K562 (cell line): Measurements from ENCODE around the gene C1orf94. TPM values are rescaled to one million over a fixed set of nuclear protein-coding genes. Genes with fewer than 3 reads are reported as not detected.

Experiments
- ATAC-seq: fragments of 200-7000 bp; cut with Tn5 transposase; 3 replicates; pipeline ENCODE4 v1.9.1; 2020; ENCODE audit warnings: moderate library complexity
- BruUV-seq: library from RNA; stranded (reverse); fragments of 400-500 nt; replicated peaks from 2 replicates; lab custom pipeline; 2021; lab: Mats Ljungman, UMichigan
- CTCF ChIA-PET: fragments of 300-600 bp; formaldehyde crosslinking; extraction: SDS; loops from one replicate; lab custom pipeline; 2021; ENCODE audit warnings: low intra/inter-chr PET ratio; lab: Yijun Ruan, JAX
- POLR2A ChIA-PET: fragments of 300-600, 350-650 bp; sonication (Branson Sonifier 250); formaldehyde crosslinking; extraction: SDS; loops from one replicate; lab custom pipeline; 2021; ENCODE audit warnings: antibody characterized with exemption, inconsistent platforms; lab: Yijun Ruan, JAX
- DNase-seq, 4 experiments: peaks; one replicate each; pipeline versions ENCODE4 v3.0.0 to v3.0.0-alpha.2; 2011 to 2018; ENCODE audit warnings: low spot score in 3 of 4, mixed read lengths in 3 of 4; ENCODE audit errors: extremely low read depth in 1 of 4
- FAIRE-seq: peaks from 2 replicates; lab custom pipeline; 2011; peaks lifted over from hg19 to GRCh38; lab: Jason Lieb, UNC
- H2AFZ ChIP-seq: 2 replicates; pipeline ENCODE4 v1.6.0; 2011; ENCODE audit warnings: low read depth, low read length, control low read depth, inconsistent platforms
- H3K27ac ChIP-seq: fragments of 200-600 bp; 3 replicates; pipeline ENCODE4 v1.8.0; 2011; ENCODE audit warnings: low read depth, mild to moderate bottlenecking, control low read depth, inconsistent platforms, low read length, moderate library complexity, mixed read lengths; ENCODE audit errors: extremely low read depth
- H3K27me3 ChIP-seq, 2 experiments: fragments of 300-600 bp in 1 of 2; 2 replicates in 1 of 2; 3 replicates in 1 of 2; pipeline versions ENCODE4 v1.6.0 to v1.8.0; 2011; ENCODE audit warnings: inconsistent platforms in 2 of 2, low read length in 2 of 2, mild to moderate bottlenecking in 1 of 2, mixed read lengths in 1 of 2, moderate library complexity in 1 of 2; ENCODE audit not compliant: control insufficient read depth in 2 of 2, insufficient read depth in 2 of 2
- H3K36me3 ChIP-seq: fragments of 300-600 bp; 3 replicates; pipeline ENCODE4 v1.8.0; 2011; ENCODE audit warnings: mild to moderate bottlenecking, low read length, inconsistent platforms; ENCODE audit not compliant: control insufficient read depth, insufficient read depth
- H3K4me1 ChIP-seq, 2 experiments: fragments of 200-600 bp in 1 of 2; replicated peaks in 1 of 2; 2 replicates in 1 of 2; 3 replicates in 1 of 2; pipeline versions ENCODE4 v1.5.1 to v1.8.0; 2011; ENCODE audit warnings: inconsistent platforms in 2 of 2, low read length in 2 of 2, mild to moderate bottlenecking in 1 of 2, mixed read lengths in 1 of 2, moderate library complexity in 1 of 2; ENCODE audit not compliant: control insufficient read depth in 2 of 2, insufficient read depth in 2 of 2
- H3K4me2 ChIP-seq: 2 replicates; pipeline ENCODE4 v1.6.1; 2011; ENCODE audit warnings: low read length, control low read depth, inconsistent platforms, mixed read lengths; ENCODE audit not compliant: insufficient read depth
- H3K4me3 ChIP-seq: fragments of 200-600 bp; sonication (generic), shearing (Covaris generic); 2 replicates; pipeline ENCODE4 v1.5.1; 2016; ENCODE audit warnings: control low read depth, inconsistent platforms
- H3K79me2 ChIP-seq: fragments of 200-600 bp; 3 replicates; pipeline ENCODE4 v1.8.0; 2011; ENCODE audit warnings: low read length, inconsistent platforms; ENCODE audit not compliant: control insufficient read depth, insufficient read depth
- H3K9ac ChIP-seq, 2 experiments: 2 replicates each; pipeline versions ENCODE4 v1.6.0 to v1.6.1; 2011; ENCODE audit warnings: low read depth in 2 of 2, low read length in 2 of 2, control low read depth in 1 of 2, inconsistent platforms in 1 of 2, mild to moderate bottlenecking in 1 of 2, mixed read lengths in 1 of 2; ENCODE audit not compliant: insufficient read depth in 1 of 2
- H3K9me1 ChIP-seq: one replicate; pipeline ENCODE4 v1.6.0; 2011; ENCODE audit warnings: inconsistent platforms, mild to moderate bottlenecking, low read length, moderate library complexity; ENCODE audit not compliant: control insufficient read depth, insufficient read depth
- H3K9me3 ChIP-seq: replicated peaks from 2 replicates; pipeline ENCODE4 v1.5.1; 2011; ENCODE audit warnings: low read depth, low read length, inconsistent platforms; ENCODE audit not compliant: control insufficient read depth, insufficient read depth
- H4K20me1 ChIP-seq: replicated peaks from 2 replicates; pipeline ENCODE4 v1.6.1; 2011; ENCODE audit warnings: low read length, inconsistent platforms, mixed read lengths; ENCODE audit not compliant: control insufficient read depth, insufficient read depth
- CBFA2T3 ChIP-seq: fragments of 450-650 bp; IDR thresholded peaks from 2 replicates; pipeline ENCODE4 v1.6.1; 2017
- ESRRA ChIP-seq: fragments of 450-650 bp; IDR thresholded peaks from 2 replicates; pipeline ENCODE4 v1.6.1; 2014; ENCODE audit warnings: low read depth, mild to moderate bottlenecking, moderate library complexity, borderline replicate concordance
- GABPB2 ChIP-seq: fragments of 250-450 bp; sonication (Bioruptor Pico); conservative IDR thresholded peaks from 2 replicates; pipeline ENCODE4 v1.5.1; 2021; ENCODE audit warnings: mild to moderate bottlenecking
- NCOA6 ChIP-seq: fragments of 450-650 bp; IDR thresholded peaks from 2 replicates; pipeline ENCODE4 v1.6.1; 2017; ENCODE audit warnings: mild to moderate bottlenecking
- PHF8 ChIP-seq: fragments of 200-600 bp; sonication (generic); IDR thresholded peaks from 2 replicates; pipeline ENCODE4 v1.6.1; 2012; ENCODE audit warnings: mixed run types, mild to moderate bottlenecking, inconsistent platforms, low read length, moderate library complexity, borderline replicate concordance
- RBM25 ChIP-seq: fragments of 200-400 bp; formaldehyde crosslinking; IDR thresholded peaks from 2 replicates; pipeline ENCODE4 v1.6.1; 2018; ENCODE audit warnings: low read length, low read depth, moderate library complexity; ENCODE audit not compliant: severe bottlenecking
- THRA ChIP-seq: fragments of 450-650 bp; IDR thresholded peaks from 2 replicates; pipeline ENCODE4 v1.6.1; 2017; ENCODE audit warnings: mild to moderate bottlenecking, moderate library complexity
- ZKSCAN8 ChIP-seq: fragments of 200-800 bp; sonication (Bioruptor generic); IDR thresholded peaks from 2 replicates; pipeline ENCODE4 v1.6.1; 2016; ENCODE audit warnings: missing genetic modification characterization, missing compliant biosample characterization
- ZNF398 ChIP-seq: fragments of 250-450 bp; sonication (Bioruptor Pico); IDR thresholded peaks from 2 replicates; pipeline ENCODE4 v1.8.0; 2021; ENCODE audit warnings: moderate library complexity, mild to moderate bottlenecking, inconsistent platforms
- WGBS: fragments of 100-300 bp; shearing (Covaris generic); methylation state at CpG from one replicate; pipeline ENCODE4 v1.1.6; 2016; ENCODE audit warnings: low coverage, mixed read lengths; ENCODE audit not compliant: insufficient coverage; ENCODE audit errors: missing lambda C conversion rate; 5-methylcytosine and 5-hydroxymethylcytosine counted together
- in situ Hi-C: fragments of 300-500 bp; cut with MboI; formaldehyde crosslinking; loops from 4 replicates; pipeline ENCODE4 v1.15.0; 2018; ENCODE audit warnings: inconsistent platforms, mixed read lengths
- intact Hi-C: fragments of 100-400 bp; cut with micrococcal nuclease; formaldehyde crosslinking; loops from 2 replicates; pipeline ENCODE4 v1.14.2; 2022
- polyA plus RNA-seq, 8 experiments: library from polyadenylated mRNA; depleted of rRNA in 4 of 8; stranded (reverse) in 5 of 8; unstranded in 3 of 8; fragments of >200 nt; fragmentation: Nextera tagmentation in 2 of 8; fragmentation: Illumina TruSeq in 1 of 8; extraction: Ambion mirVana in 2 of 8; extraction: Trizol in 1 of 8; gene quantifications; 2 replicates each; pipeline versions ENCODE4 v1.2.1 to v1.2.3, GENCODE V29; 2011 to 2014; ENCODE audit warnings: inconsistent platforms in 1 of 8, missing spikeins in 1 of 8
- total RNA-seq, 7 experiments: library from RNA; depleted of rRNA in 6 of 7; stranded (reverse); fragments of >200 nt in 6 of 7; fragmentation: Illumina TruSeq in 2 of 7; extraction: Trizol in 2 of 7; gene quantifications; 2 replicates each; pipeline versions ENCODE4 v1.2.1 to v1.2.3, GENCODE V29; 2011 to 2021; ENCODE audit warnings: low replicate concordance in 1 of 7
- TF ChIP-seq, protein P1 (sequence below): fragments of 250-450 bp; sonication (Bioruptor Pico); IDR thresholded peaks from 2 replicates; pipeline ENCODE4 v1.6.1; 2021; ENCODE audit warnings: mild to moderate bottlenecking

C1orf94 gene
- total and polyA plus RNA-seq, 9 of the 15 experiments (the other 6 are each of a cell fraction or from before 2014, with no cell fraction given): not detected

- no peak for FAIRE-seq
- Histone ChIP-seq H3K4me3 (no peak overlapping the region), H3K79me2 (no peaks in the 10 kb centered on the region), H4K20me1 (no peaks in the 10 kb centered on the region), H3K9ac (no peak overlapping the region), H3K36me3 (no peaks in the 10 kb centered on the region), H3K27me3 (peaks cover 0 to 12% of the 10 kb centered on the region in 2 experiments; a peak in 1 of 5 replicates), H3K9me3 (no peaks in the 10 kb centered on the region), H3K4me1 (no peaks in the 10 kb centered on the region), H2AFZ (no peak overlapping the region), H3K9me1 (no peaks in the 10 kb centered on the region), H3K4me2 (no peak overlapping the region), H3K27ac (no peak overlapping the region)
- ChIA-PET CTCF (no interaction called here), POLR2A (interaction anchor here (0.7 kb wide), 1 partner anchor 104 kb away, joined by 3 read pairs; no protein-coding TSS in a partner anchor)
- no TSS peak for BruUV-seq
- in situ Hi-C loops: no loop called here
- no peak for ATAC-seq
- DNase-seq: no peak
- intact Hi-C loops: no loop called here
- under 1% methylated on average over 12 of the region's 12 CpGs for WGBS
- TF ChIP-seq RBM25 (peak; percentile 31), CBFA2T3 (no peak), ESRRA (0 out of 2 replicates have a peak, but pooled peaks have one; percentile 22)
These were observed 10.2 kb downstream of the C1orf94 start for GRCh38 chr1:34186741-34187494.

DNA sequence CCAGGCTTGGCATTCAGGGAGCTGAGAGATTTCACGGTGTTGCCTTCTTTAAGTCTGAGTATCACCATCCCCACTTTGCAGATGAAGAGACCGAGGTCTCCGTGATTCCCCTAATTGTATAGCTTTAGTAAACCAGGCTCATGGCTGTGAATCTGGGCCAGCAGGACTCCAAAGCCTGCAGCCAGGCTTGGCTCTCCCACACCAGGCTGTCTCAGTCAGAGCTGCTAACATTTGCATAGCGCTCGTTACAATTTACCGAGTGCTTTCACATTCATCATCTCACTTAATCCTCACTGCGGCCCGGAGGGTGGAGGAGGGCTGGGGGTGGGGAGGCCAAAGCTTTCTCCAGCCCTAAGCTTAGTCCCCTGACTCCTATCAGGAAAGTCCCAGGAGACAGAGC lies 11.7 kb downstream of the C1orf94 start:
- FAIRE-seq (no peak), DNase-seq (no peak), ATAC-seq (no peak)
- Histone ChIP-seq H3K27ac (no peak overlapping the region), H3K79me2 (no peaks in the 10 kb centered on the region), H3K36me3 (no peaks in the 10 kb centered on the region), H3K9ac (no peak overlapping the region), H3K4me3 (no peak overlapping the region), H3K4me2 (no peak overlapping the region), H3K4me1 (no peaks in the 10 kb centered on the region), H4K20me1 (no peaks in the 10 kb centered on the region), H3K9me3 (no peaks in the 10 kb centered on the region), H2AFZ (no peak overlapping the region), H3K9me1 (no peaks in the 10 kb centered on the region), H3K27me3 (peaks cover 0 to 13% of the 10 kb centered on the region in 2 experiments; a peak in 1 of 5 replicates)
- WGBS: under 1% methylated on average over 8 of the region's 8 CpGs
- CTCF ChIA-PET: no interaction called here
- in situ Hi-C loops (no loop called here), intact Hi-C loops (no loop called here)
- no TSS peak for BruUV-seq
- POLR2A ChIA-PET: interaction anchor here (0.6 to 0.7 kb wide), 2 partner anchors 135 to 490 kb away, joined by 3 read pairs; no protein-coding TSS in a partner anchor
- TF ChIP-seq ZKSCAN8 (CRISPR knock-in tag) (no peak), NCOA6 (no peak), ZNF398 (CRISPR knock-in tag) (no peak), PHF8 (no peak), GABPB2 (no peak), THRA (no peak)
- TF ChIP-seq, protein P1, sequence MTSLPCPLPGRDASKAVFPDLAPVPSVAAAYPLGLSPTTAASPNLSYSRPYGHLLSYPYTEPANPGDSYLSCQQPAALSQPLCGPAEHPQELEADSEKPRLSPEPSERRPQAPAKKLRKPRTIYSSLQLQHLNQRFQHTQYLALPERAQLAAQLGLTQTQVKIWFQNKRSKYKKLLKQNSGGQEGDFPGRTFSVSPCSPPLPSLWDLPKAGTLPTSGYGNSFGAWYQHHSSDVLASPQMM (CRISPR knock-in tag): no peak
